ENCODE results near the gene SPOCD1.

Gene SPOCD1

GRCh38 chr1:31800674-31800967 is 15.2 kb downstream of the SPOCD1 start:
- TF ChIP-seq CTCF (IDR thresholded peaks at IDR 0.05; ENCODE audit: insufficient read depth, low read length) (no peak), POLR2AphosphoS5 (IDR thresholded peaks at IDR 0.05; ENCODE audit: low read depth) (no peak), SPI1 (IDR thresholded peaks at IDR 0.05; ENCODE audit: borderline replicate concordance, low read depth) (no peak), REST (IDR thresholded peaks at IDR 0.05; ENCODE audit: insufficient replicate concordance, low read depth) (no peak), GABPA (IDR thresholded peaks at IDR 0.05; ENCODE audit: low read depth) (no peak)
- peaks cover 4% of the 10 kb centered on the region for H3K27me3 ChIP-seq (ENCODE audit: insufficient read depth, poor library complexity, severe bottlenecking)
- DNase-seq (ENCODE audit: low read depth in 1 of 2, low spot score in 1 of 2) = no peak

GRCh38 chr1:31799895-31800673 is 15.7 kb downstream of the SPOCD1 start:
- DNase-seq (ENCODE audit: low read depth in 1 of 2, low spot score in 1 of 2) = no peak
- Histone ChIP-seq H3K27me3 (ENCODE audit: insufficient read depth, poor library complexity, severe bottlenecking) (peaks cover 4% of the 10 kb centered on the region), H3K4me3 (replicated peaks; ENCODE audit: insufficient read depth, low read length) (no peak overlapping the region), H3K27ac (replicated peaks) (no peak overlapping the region)
- no peak for TF ChIP-seq GABPA (IDR thresholded peaks at IDR 0.05; ENCODE audit: low read depth)
- TF ChIP-seq POLR2AphosphoS5 (IDR thresholded peaks at IDR 0.05; ENCODE audit: low read depth) = no peak
- no peak for TF ChIP-seq CTCF (IDR thresholded peaks at IDR 0.05; ENCODE audit: insufficient read depth, low read length)
- TF ChIP-seq REST (IDR thresholded peaks at IDR 0.05; ENCODE audit: insufficient replicate concordance, low read depth) = no peak

More at GRCh38 chr1:31800674-31800967, 15.2 kb downstream of the SPOCD1 start:
- Histone ChIP-seq H3K4me3 (replicated peaks; ENCODE audit: insufficient read depth, low read length) (no peak overlapping the region), H3K27ac (replicated peaks) (no peak overlapping the region)

- no peak overlapping the region for H3K27ac ChIP-seq (replicated peaks)
- TF ChIP-seq GABPA (IDR thresholded peaks at IDR 0.05; ENCODE audit: low read depth) (no peak), SPI1 (IDR thresholded peaks at IDR 0.05; ENCODE audit: borderline replicate concordance, low read depth) (no peak), REST (IDR thresholded peaks at IDR 0.05; ENCODE audit: insufficient replicate concordance, low read depth) (no peak), CTCF (IDR thresholded peaks at IDR 0.05; ENCODE audit: insufficient read depth, low read length) (no peak), POLR2AphosphoS5 (IDR thresholded peaks at IDR 0.05; ENCODE audit: low read depth) (no peak)
- H3K27me3 ChIP-seq (ENCODE audit: insufficient read depth, poor library complexity, severe bottlenecking) = peaks cover 4% of the 10 kb centered on the region
- DNase-seq (ENCODE audit: low read depth in 1 of 2, low spot score in 1 of 2) = no peak
- H3K4me3 ChIP-seq (replicated peaks; ENCODE audit: insufficient read depth, low read length) = no peak overlapping the region
These were observed 16.5 kb downstream of the SPOCD1 start for GRCh38 chr1:31799196-31799894.

All from HL-60 (cell line).